GM12865 (cell line): ENCODE results near the gene FH.

Experiments used
- DNase-seq: peaks from one replicate; pipeline ENCODE4 v3.0.0; 2010; ENCODE audit warnings: low read depth
- H3K4me3 ChIP-seq: 2 replicates; pipeline ENCODE4 v1.5.1; 2011; ENCODE audit warnings: mild to moderate bottlenecking, low read depth, low read length, control low read depth
- TF ChIP-seq, protein P1 (sequence below): IDR thresholded peaks from 2 replicates; pipeline ENCODE4 v1.5.1; 2011; ENCODE audit warnings: low read length, control low read depth, low read depth, inconsistent platforms; ENCODE audit not compliant: insufficient read depth; ENCODE audit errors: missing control alignments

Gene FH

DNA sequence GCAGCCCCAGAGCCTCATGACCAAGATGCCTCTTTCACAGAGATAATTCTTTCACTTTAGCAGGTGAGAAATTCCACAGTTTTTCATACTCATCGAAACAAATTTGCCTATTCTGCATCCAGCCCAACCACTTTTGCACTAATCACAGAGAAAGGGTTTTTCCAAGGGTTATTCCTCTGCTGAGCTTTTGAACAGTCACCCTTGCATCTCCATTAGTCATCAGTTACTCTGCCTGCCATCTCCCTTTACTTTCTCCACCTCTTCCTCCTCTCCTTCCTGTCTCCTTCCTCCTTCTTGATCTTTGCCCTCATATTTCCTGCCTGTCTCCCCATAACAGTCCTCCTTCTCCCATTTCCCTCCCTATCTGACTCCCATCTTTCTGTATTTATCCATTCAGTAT is 43.9 kb downstream of the FH start:
- DNase-seq, result no peak
- H3K4me3 ChIP-seq, result no peak overlapping the region
- TF ChIP-seq, protein P1, sequence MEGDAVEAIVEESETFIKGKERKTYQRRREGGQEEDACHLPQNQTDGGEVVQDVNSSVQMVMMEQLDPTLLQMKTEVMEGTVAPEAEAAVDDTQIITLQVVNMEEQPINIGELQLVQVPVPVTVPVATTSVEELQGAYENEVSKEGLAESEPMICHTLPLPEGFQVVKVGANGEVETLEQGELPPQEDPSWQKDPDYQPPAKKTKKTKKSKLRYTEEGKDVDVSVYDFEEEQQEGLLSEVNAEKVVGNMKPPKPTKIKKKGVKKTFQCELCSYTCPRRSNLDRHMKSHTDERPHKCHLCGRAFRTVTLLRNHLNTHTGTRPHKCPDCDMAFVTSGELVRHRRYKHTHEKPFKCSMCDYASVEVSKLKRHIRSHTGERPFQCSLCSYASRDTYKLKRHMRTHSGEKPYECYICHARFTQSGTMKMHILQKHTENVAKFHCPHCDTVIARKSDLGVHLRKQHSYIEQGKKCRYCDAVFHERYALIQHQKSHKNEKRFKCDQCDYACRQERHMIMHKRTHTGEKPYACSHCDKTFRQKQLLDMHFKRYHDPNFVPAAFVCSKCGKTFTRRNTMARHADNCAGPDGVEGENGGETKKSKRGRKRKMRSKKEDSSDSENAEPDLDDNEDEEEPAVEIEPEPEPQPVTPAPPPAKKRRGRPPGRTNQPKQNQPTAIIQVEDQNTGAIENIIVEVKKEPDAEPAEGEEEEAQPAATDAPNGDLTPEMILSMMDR, result no peak

DNA sequence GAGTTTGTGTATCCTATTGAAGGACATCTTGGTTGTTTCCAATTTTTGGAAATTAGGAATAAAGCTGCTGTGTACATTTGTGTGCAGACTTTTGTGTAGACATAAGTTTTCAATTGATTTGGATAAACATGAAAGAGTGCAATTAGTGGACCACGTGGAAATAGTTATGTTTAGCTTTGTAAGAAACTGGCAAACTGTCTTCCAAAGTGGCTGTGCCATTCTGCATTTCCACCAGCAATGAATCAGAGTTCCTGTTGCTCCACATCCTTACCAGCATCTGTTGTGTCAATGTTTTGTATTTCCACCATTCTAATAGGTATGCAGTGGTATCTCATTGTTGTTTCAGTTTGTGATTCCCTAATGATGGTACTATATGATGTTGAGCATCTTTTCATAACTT is 46.5 kb downstream of the FH start:
- no peak for DNase-seq
- TF ChIP-seq, protein P1, result no peak
- no peak overlapping the region for H3K4me3 ChIP-seq

DNA sequence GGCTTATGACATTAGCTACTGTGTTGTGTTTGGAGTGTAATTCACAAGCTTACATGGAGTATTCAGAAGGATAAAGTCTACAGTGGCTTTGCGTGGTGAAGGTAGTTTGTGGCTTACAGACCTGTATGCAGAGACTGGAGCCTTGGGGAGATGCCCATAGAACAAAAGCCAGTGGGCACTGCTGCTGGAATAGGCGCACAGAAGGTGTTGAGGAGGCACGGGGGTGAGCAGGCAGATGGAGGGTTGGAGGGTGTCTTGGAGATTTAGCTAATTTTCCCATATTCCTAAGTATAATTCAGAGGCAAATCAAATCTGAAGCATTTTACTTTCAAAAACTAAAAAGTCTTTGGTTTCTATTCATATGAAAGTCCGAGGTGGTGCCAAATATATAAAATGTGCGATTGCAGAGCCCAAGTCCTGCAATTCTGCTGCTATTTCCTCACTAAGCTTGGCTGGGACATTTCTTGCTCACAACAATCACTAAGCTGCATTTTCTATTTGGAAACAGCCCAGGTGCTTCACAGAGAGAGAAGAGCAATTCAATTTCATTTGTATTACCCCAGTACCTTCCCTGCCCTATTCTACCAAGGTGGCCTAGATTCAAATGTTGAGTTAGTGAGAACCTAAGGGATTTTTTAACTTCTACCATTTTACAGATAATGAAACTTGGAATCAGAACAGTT is 48.5 kb downstream of the FH start:
- DNase-seq, result no peak
- TF ChIP-seq, protein P1, result no peak

DNA sequence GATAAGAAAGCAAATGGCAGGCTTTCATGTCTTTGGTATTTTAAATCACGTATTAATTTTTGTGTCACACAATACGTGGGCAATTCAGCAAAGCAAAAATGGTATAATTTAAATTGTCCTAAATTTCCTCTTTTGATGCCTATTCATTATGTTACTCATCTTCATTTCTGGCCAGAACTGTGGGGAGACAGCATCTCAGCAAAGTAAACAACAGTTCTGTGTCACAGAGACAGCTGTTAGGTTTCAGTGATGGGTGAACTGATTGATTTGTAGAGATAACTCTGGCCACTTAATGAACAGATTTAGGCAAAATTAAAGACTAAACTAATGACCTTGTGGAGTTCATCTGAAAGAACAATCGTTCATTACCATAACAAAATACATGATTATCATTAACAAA is 49.2 kb downstream of the FH start:
- TF ChIP-seq, protein P1, result no peak
- no peak for DNase-seq
- no peak overlapping the region for H3K4me3 ChIP-seq

More for the DNA sequence above, 48.5 kb downstream of the FH start:
- H3K4me3 ChIP-seq, result no peak overlapping the region

DNA sequence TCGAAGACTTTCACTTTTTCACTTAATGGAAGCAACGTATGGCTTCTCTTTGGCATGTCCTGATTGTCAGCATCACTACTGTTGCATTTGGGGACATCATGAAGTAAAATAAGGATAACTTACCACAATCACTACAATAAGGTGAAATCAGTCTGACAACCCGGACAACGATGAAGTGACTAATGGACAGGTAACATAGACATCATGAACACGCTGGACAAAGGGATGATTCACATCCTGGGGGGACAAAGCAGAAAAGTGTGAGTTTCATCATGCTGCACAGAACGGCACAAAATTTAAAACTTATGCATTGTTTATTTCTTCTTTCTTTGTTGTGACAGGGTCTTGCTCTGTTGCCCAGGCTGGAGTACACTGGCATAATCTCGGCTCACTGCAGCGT is 53.9 kb downstream of the FH start:
- TF ChIP-seq, protein P1, result no peak
- H3K4me3 ChIP-seq, result no peak overlapping the region
- DNase-seq, result no peak

DNA sequence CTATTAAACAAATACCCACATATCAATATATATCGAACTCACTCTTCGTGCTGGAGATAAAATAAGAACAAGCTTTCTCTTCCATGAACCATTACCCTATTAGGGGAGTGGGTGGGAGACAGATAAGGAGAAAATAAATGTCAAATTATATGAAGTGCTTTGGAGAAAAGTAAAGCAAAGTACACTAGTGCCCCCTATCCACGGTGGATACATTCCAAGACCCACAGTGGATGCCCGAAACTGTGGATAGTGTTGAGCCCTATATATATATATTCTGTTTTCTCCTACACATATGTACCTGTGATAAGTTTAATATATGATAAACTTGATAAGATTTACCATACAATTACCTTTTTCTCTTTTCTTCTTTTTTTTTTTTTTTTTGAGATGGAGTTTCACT is 54.6 kb downstream of the FH start:
- TF ChIP-seq, protein P1, result no peak
- DNase-seq, result no peak
- H3K4me3 ChIP-seq, result no peak overlapping the region

DNA sequence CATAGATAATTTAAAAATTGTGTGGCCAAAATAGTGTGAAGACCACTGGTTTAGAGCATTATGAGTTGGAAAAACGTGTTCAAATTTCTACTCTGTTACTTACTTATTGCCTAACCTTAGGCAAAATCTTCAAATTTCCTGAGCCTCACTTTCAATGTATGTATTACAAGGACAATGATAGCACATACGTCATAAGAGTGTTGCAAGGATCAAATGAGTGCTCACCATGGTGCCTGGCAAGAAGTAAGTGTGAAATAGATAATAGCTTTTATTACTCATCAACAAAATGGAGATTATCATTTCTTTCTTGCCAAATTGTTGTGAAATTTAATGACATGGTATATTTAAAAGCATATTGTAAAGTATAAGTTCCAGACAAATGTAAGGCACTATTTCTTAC is 57.2 kb downstream of the FH start:
- H3K4me3 ChIP-seq, result no peak overlapping the region
- TF ChIP-seq, protein P1, result no peak
- no peak for DNase-seq
